Psoas muscle (tissue), 8 donors: ENCODE results near the gene RAB22A. TPM values are rescaled to one million over a fixed set of nuclear protein-coding genes. Genes with fewer than 3 reads are reported as not detected.

Source experiments
- ATAC-seq, 4 donors: fragments of 200-7000 bp; cut with Tn5 transposase; one replicate each; pipeline ENCODE4 v1.9.1; 2020; ENCODE audit warnings: moderate library complexity in 3 of 4, mild to moderate bottlenecking in 2 of 4
- DNase-seq, 2 donors: peaks; one replicate each; pipeline ENCODE4 v3.0.0-alpha.2; 2020
- H3K27ac ChIP-seq: fragments of 200-600 bp; one replicate; pipeline ENCODE4 v1.8.0; 2022
- H3K27me3 ChIP-seq, 3 donors: fragments of 200-600 bp in 1 of 3; one replicate each; pipeline versions ENCODE4 v1.6.1 to v1.8.0; 2013 to 2022; ENCODE audit warnings: low read length in 2 of 3, mild to moderate bottlenecking in 2 of 3, moderate library complexity in 1 of 3; ENCODE audit not compliant: insufficient read depth in 3 of 3
- H3K36me3 ChIP-seq, 2 donors: fragments of 200-600 bp in 1 of 2; one replicate each; pipeline versions ENCODE4 v1.6.1 to v1.8.0; 2013 to 2022; ENCODE audit warnings: low read depth in 1 of 2, mild to moderate bottlenecking in 1 of 2, moderate library complexity in 1 of 2; ENCODE audit not compliant: insufficient read depth in 1 of 2
- H3K4me1 ChIP-seq: fragments of 200-600 bp; one replicate; pipeline ENCODE4 v1.8.0; 2022
- H3K4me3 ChIP-seq: fragments of 200-600 bp; one replicate; pipeline ENCODE4 v1.8.0; 2022; ENCODE audit warnings: mild to moderate bottlenecking
- H3K9me3 ChIP-seq: fragments of 200-600 bp; one replicate; pipeline ENCODE4 v1.8.0; 2022
- CTCF ChIP-seq: fragments of 200-600 bp; IDR thresholded peaks from one replicate; pipeline ENCODE4 v1.8.0; 2022; ENCODE audit warnings: antibody characterized with exemption
- WGBS, 3 donors: extraction: QIAGEN DNeasy Blood & Tissue Kit; methylation state at CpG; one replicate each; pipeline versions ENCODE4 v1.1.6 to v1.1.7; 2013; 5-methylcytosine and 5-hydroxymethylcytosine counted together
- intact Hi-C, 2 donors: fragments of 100-400 bp; cut with DNase I; formaldehyde crosslinking; loops; one replicate each; pipeline versions ENCODE4 v1.11.0 to v1.14.2; 2022
- polyA plus RNA-seq, 3 donors: library from polyadenylated mRNA; stranded (reverse); fragments of 200-250 nt; gene quantifications; one replicate each; pipeline ENCODE4 v1.2.3, GENCODE V29; 2013
- total RNA-seq, 4 donors: library from RNA; stranded (reverse); fragmentation: NEBNext Ultra II Directional in 2 of 4; extraction: Animal tissue kit (Norgen Biotek cat#: 25700) in 2 of 4; gene quantifications; one replicate each; pipeline versions ENCODE4 v1.2.1 to v1.2.4, GENCODE V29; 2021 to 2023
- donor health status: healthy with polysubstance abuse.
- donor health status: DM: no; HTN: no; CAD: no; lungs with moderate emphysema.
- donor health status: Bipolar disorder and iron deficiency.
- donor health status: healthy.
- donor health status: DM: yes; HTN: yes; CAD: no.
- donor health status: DM: no; HTN: no; CAD: no.
- donor health status: DM: no; HTN: no; CAD: no.
- donor health status: DM: yes; HTN: yes; CAD: no.

The RAB22A gene
- total and polyA plus RNA-seq, 7 donors, result 3.6 to 8.5 (median 7.9) TPM

- H3K9me3 ChIP-seq, result no peaks in the 10 kb centered on the region
- H3K36me3 ChIP-seq, result peaks cover 0 to 6% of the 10 kb centered on the region in 2 donors
- H3K27ac ChIP-seq, result no peak overlapping the region
- H3K27me3 ChIP-seq, result no peaks in the 10 kb centered on the region
- DNase-seq (no peak), ATAC-seq (no peak)
- WGBS, 3 donors, result 97 to 98% (median 98%) methylated on average over 1 of the region's 1 CpG
- TF ChIP-seq CTCF, result no peak
- peaks cover 3% of the 10 kb centered on the region for H3K4me1 ChIP-seq
- intact Hi-C loops, result loop anchor here in 1 of 2 donors (5.0 kb wide), 2 partner anchors 68 to 347 kb away; partner anchors contain the start of gene STX16
- H3K4me3 ChIP-seq, result no peak overlapping the region
These were observed 4.5 kb upstream of the RAB22A start for GRCh38 chr20:58305061-58305460.

- 75 to 82% (median 77%) methylated on average over 11 of the region's 11 CpGs for WGBS, 3 donors
- peaks cover 0 to 10% of the 10 kb centered on the region in 2 donors for H3K36me3 ChIP-seq
- ATAC-seq (no peak), DNase-seq (no peak)
- peaks cover 16% of the 10 kb centered on the region for H3K4me1 ChIP-seq
- TF ChIP-seq CTCF, result no peak
- no peaks in the 10 kb centered on the region for H3K27me3 ChIP-seq
- intact Hi-C loops, result loop anchor here in 1 of 2 donors (5.0 kb wide), 2 partner anchors 69 to 346 kb away; partner anchors contain the start of gene STX16
- no peaks in the 10 kb centered on the region for H3K9me3 ChIP-seq
- no peak overlapping the region for H3K4me3 ChIP-seq
- no peak overlapping the region for H3K27ac ChIP-seq
These were observed 2.9 kb upstream of the RAB22A start for GRCh38 chr20:58306421-58307261.

- ATAC-seq, result no peak
- Histone ChIP-seq H3K9me3 (no peaks in the 10 kb centered on the region), H3K4me3 (no peak overlapping the region), H3K27ac (no peak overlapping the region), H3K36me3 (peaks cover 0 to 13% of the 10 kb centered on the region in 2 donors), H3K4me1 (peaks cover 16% of the 10 kb centered on the region), H3K27me3 (no peaks in the 10 kb centered on the region)
- no peak for TF ChIP-seq CTCF
- 91 to 95% (median 93%) methylated on average over 7 of the region's 7 CpGs for WGBS, 3 donors
- no peak for DNase-seq
- intact Hi-C loops, result loop anchor here in 1 of 2 donors (5.0 kb wide), 2 partner anchors 70 to 345 kb away; partner anchors contain the start of gene STX16
These were observed 2.2 kb upstream of the RAB22A start for GRCh38 chr20:58307270-58307669.

GRCh38 chr20:58308290-58308679, 1.2 kb upstream of the RAB22A start:
- no peaks in the 10 kb centered on the region for H3K9me3 ChIP-seq
- H3K4me3 ChIP-seq, result peak overlapping the region; percentile 100
- TF ChIP-seq CTCF, result no peak
- intact Hi-C loops, result loop anchor here in 1 of 2 donors (5.0 kb wide), 2 partner anchors 71 to 344 kb away; partner anchors contain the start of gene STX16
- DNase-seq (no peak), ATAC-seq (no peak)
- peaks cover 16% of the 10 kb centered on the region for H3K4me1 ChIP-seq
- 67 to 83% (median 72%) methylated on average over 9 of the region's 9 CpGs for WGBS, 3 donors
- no peaks in the 10 kb centered on the region for H3K27me3 ChIP-seq
- peak overlapping the region; percentile 60 for H3K27ac ChIP-seq
- H3K36me3 ChIP-seq, result peaks cover 0 to 21% of the 10 kb centered on the region in 2 donors
